K562 (cell line): ENCODE measurements around the gene PRICKLE2. TPM values are rescaled to one million over a fixed set of nuclear protein-coding genes. Genes with fewer than 3 reads are reported as not detected.

Source experiments
- ATAC-seq: fragments of 200-7000 bp; cut with Tn5 transposase; 3 replicates; pipeline ENCODE4 v1.9.1; 2020; ENCODE audit warnings: moderate library complexity
- BruUV-seq: library from RNA; stranded (reverse); fragments of 400-500 nt; replicated peaks from 2 replicates; lab custom pipeline; 2021; lab: Mats Ljungman, UMichigan
- CTCF ChIA-PET: fragments of 300-600 bp; formaldehyde crosslinking; extraction: SDS; loops from one replicate; lab custom pipeline; 2021; ENCODE audit warnings: low intra/inter-chr PET ratio; lab: Yijun Ruan, JAX
- POLR2A ChIA-PET: fragments of 300-600, 350-650 bp; sonication (Branson Sonifier 250); formaldehyde crosslinking; extraction: SDS; loops from one replicate; lab custom pipeline; 2021; ENCODE audit warnings: antibody characterized with exemption, inconsistent platforms; lab: Yijun Ruan, JAX
- DNase-seq, 4 experiments: peaks; one replicate each; pipeline versions ENCODE4 v3.0.0 to v3.0.0-alpha.2; 2011 to 2018; ENCODE audit warnings: low spot score in 3 of 4, mixed read lengths in 3 of 4; ENCODE audit errors: extremely low read depth in 1 of 4
- FAIRE-seq: peaks from 2 replicates; lab custom pipeline; 2011; peaks lifted over from hg19 to GRCh38; lab: Jason Lieb, UNC
- H2AFZ ChIP-seq: 2 replicates; pipeline ENCODE4 v1.6.0; 2011; ENCODE audit warnings: low read depth, low read length, control low read depth, inconsistent platforms
- H3K27ac ChIP-seq: fragments of 200-600 bp; 3 replicates; pipeline ENCODE4 v1.8.0; 2011; ENCODE audit warnings: low read depth, mild to moderate bottlenecking, control low read depth, inconsistent platforms, low read length, moderate library complexity, mixed read lengths; ENCODE audit errors: extremely low read depth
- H3K27me3 ChIP-seq, 2 experiments: fragments of 300-600 bp in 1 of 2; 2 replicates in 1 of 2; 3 replicates in 1 of 2; pipeline versions ENCODE4 v1.6.0 to v1.8.0; 2011; ENCODE audit warnings: inconsistent platforms in 2 of 2, low read length in 2 of 2, mild to moderate bottlenecking in 1 of 2, mixed read lengths in 1 of 2, moderate library complexity in 1 of 2; ENCODE audit not compliant: control insufficient read depth in 2 of 2, insufficient read depth in 2 of 2
- H3K36me3 ChIP-seq: fragments of 300-600 bp; 3 replicates; pipeline ENCODE4 v1.8.0; 2011; ENCODE audit warnings: mild to moderate bottlenecking, low read length, inconsistent platforms; ENCODE audit not compliant: control insufficient read depth, insufficient read depth
- H3K4me1 ChIP-seq, 2 experiments: fragments of 200-600 bp in 1 of 2; replicated peaks in 1 of 2; 2 replicates in 1 of 2; 3 replicates in 1 of 2; pipeline versions ENCODE4 v1.5.1 to v1.8.0; 2011; ENCODE audit warnings: inconsistent platforms in 2 of 2, low read length in 2 of 2, mild to moderate bottlenecking in 1 of 2, mixed read lengths in 1 of 2, moderate library complexity in 1 of 2; ENCODE audit not compliant: control insufficient read depth in 2 of 2, insufficient read depth in 2 of 2
- H3K4me2 ChIP-seq: 2 replicates; pipeline ENCODE4 v1.6.1; 2011; ENCODE audit warnings: low read length, control low read depth, inconsistent platforms, mixed read lengths; ENCODE audit not compliant: insufficient read depth
- H3K4me3 ChIP-seq: fragments of 200-600 bp; sonication (generic), shearing (Covaris generic); 2 replicates; pipeline ENCODE4 v1.5.1; 2016; ENCODE audit warnings: control low read depth, inconsistent platforms
- H3K79me2 ChIP-seq: fragments of 200-600 bp; 3 replicates; pipeline ENCODE4 v1.8.0; 2011; ENCODE audit warnings: low read length, inconsistent platforms; ENCODE audit not compliant: control insufficient read depth, insufficient read depth
- H3K9ac ChIP-seq, 2 experiments: 2 replicates each; pipeline versions ENCODE4 v1.6.0 to v1.6.1; 2011; ENCODE audit warnings: low read depth in 2 of 2, low read length in 2 of 2, control low read depth in 1 of 2, inconsistent platforms in 1 of 2, mild to moderate bottlenecking in 1 of 2, mixed read lengths in 1 of 2; ENCODE audit not compliant: insufficient read depth in 1 of 2
- H3K9me1 ChIP-seq: one replicate; pipeline ENCODE4 v1.6.0; 2011; ENCODE audit warnings: inconsistent platforms, mild to moderate bottlenecking, low read length, moderate library complexity; ENCODE audit not compliant: control insufficient read depth, insufficient read depth
- H3K9me3 ChIP-seq: replicated peaks from 2 replicates; pipeline ENCODE4 v1.5.1; 2011; ENCODE audit warnings: low read depth, low read length, inconsistent platforms; ENCODE audit not compliant: control insufficient read depth, insufficient read depth
- H4K20me1 ChIP-seq: replicated peaks from 2 replicates; pipeline ENCODE4 v1.6.1; 2011; ENCODE audit warnings: low read length, inconsistent platforms, mixed read lengths; ENCODE audit not compliant: control insufficient read depth, insufficient read depth
- NR3C1 ChIP-seq: sonication (generic); formaldehyde crosslinking; IDR thresholded peaks from 2 replicates; pipeline ENCODE4 v1.8.1; 2022; ENCODE audit warnings: missing genetic modification reagents
- WGBS: fragments of 100-300 bp; shearing (Covaris generic); methylation state at CpG from one replicate; pipeline ENCODE4 v1.1.6; 2016; ENCODE audit warnings: low coverage, mixed read lengths; ENCODE audit not compliant: insufficient coverage; ENCODE audit errors: missing lambda C conversion rate; 5-methylcytosine and 5-hydroxymethylcytosine counted together
- in situ Hi-C: fragments of 300-500 bp; cut with MboI; formaldehyde crosslinking; loops from 4 replicates; pipeline ENCODE4 v1.15.0; 2018; ENCODE audit warnings: inconsistent platforms, mixed read lengths
- intact Hi-C: fragments of 100-400 bp; cut with micrococcal nuclease; formaldehyde crosslinking; loops from 2 replicates; pipeline ENCODE4 v1.14.2; 2022
- polyA plus RNA-seq, 8 experiments: library from polyadenylated mRNA; depleted of rRNA in 4 of 8; stranded (reverse) in 5 of 8; unstranded in 3 of 8; fragments of >200 nt; fragmentation: Nextera tagmentation in 2 of 8; fragmentation: Illumina TruSeq in 1 of 8; extraction: Ambion mirVana in 2 of 8; extraction: Trizol in 1 of 8; gene quantifications; 2 replicates each; pipeline versions ENCODE4 v1.2.1 to v1.2.3, GENCODE V29; 2011 to 2014; ENCODE audit warnings: inconsistent platforms in 1 of 8, missing spikeins in 1 of 8
- total RNA-seq, 7 experiments: library from RNA; depleted of rRNA in 6 of 7; stranded (reverse); fragments of >200 nt in 6 of 7; fragmentation: Illumina TruSeq in 2 of 7; extraction: Trizol in 2 of 7; gene quantifications; 2 replicates each; pipeline versions ENCODE4 v1.2.1 to v1.2.3, GENCODE V29; 2011 to 2021; ENCODE audit warnings: low replicate concordance in 1 of 7
- TF ChIP-seq, protein P1 (sequence below), 3 experiments: fragments of 200-800 bp in 1 of 3; fragments of 250-450 bp in 1 of 3; fragments of 450-650 bp in 1 of 3; sonication (Bioruptor Pico) in 1 of 3; sonication (Bioruptor generic) in 1 of 3; formaldehyde crosslinking in 1 of 3; IDR thresholded peaks; 2 replicates each; pipeline versions ENCODE4 v1.6.1 to v1.8.0; 2016 to 2022; ENCODE audit warnings: mild to moderate bottlenecking in 2 of 3, missing genetic modification characterization in 2 of 3, missing compliant biosample characterization in 1 of 3, moderate library complexity in 1 of 3

Gene PRICKLE2
- total and polyA plus RNA-seq, 9 of the 15 experiments (the other 6 are each of a cell fraction or from before 2014, with no cell fraction given) = 0.07 to 0.09 TPM; not detected in 7

DNA sequence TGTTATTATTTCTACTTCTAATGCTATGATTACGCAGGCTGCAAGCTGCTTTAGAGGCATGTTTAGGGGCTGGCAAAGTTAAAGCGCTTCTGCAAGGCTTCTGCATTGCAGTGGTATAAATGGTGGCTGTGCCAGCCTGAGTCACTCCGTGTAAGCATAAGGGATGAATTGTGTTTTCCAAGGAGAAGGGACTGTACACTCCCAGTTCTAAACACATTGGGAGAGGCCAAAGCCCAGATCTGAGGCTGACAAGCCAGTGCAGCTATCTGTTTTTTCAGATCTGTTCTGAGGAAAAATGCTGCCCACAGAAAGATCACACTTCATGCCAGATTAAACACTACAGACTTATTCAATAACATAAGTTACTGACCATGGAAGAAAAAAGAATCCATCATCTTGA, 83.8 kb downstream of the PRICKLE2 start:
- Histone ChIP-seq H3K27ac (no peak overlapping the region), H3K9me1 (no peaks in the 10 kb centered on the region), H3K36me3 (no peaks in the 10 kb centered on the region), H3K4me2 (no peak overlapping the region), H3K9me3 (no peaks in the 10 kb centered on the region), H3K4me1 (no peaks in the 10 kb centered on the region), H4K20me1 (no peaks in the 10 kb centered on the region), H2AFZ (no peak overlapping the region), H3K27me3 (no peaks in the 10 kb centered on the region), H3K9ac (no peak overlapping the region), H3K4me3 (no peak overlapping the region), H3K79me2 (no peaks in the 10 kb centered on the region)
- ChIA-PET POLR2A (no interaction called here), CTCF (no interaction called here)
- DNase-seq (no peak), ATAC-seq (no peak), FAIRE-seq (no peak)
- WGBS = 0% methylated on average over 3 of the region's 3 CpGs
- intact Hi-C loops = no loop called here
- TF ChIP-seq, protein P1, sequence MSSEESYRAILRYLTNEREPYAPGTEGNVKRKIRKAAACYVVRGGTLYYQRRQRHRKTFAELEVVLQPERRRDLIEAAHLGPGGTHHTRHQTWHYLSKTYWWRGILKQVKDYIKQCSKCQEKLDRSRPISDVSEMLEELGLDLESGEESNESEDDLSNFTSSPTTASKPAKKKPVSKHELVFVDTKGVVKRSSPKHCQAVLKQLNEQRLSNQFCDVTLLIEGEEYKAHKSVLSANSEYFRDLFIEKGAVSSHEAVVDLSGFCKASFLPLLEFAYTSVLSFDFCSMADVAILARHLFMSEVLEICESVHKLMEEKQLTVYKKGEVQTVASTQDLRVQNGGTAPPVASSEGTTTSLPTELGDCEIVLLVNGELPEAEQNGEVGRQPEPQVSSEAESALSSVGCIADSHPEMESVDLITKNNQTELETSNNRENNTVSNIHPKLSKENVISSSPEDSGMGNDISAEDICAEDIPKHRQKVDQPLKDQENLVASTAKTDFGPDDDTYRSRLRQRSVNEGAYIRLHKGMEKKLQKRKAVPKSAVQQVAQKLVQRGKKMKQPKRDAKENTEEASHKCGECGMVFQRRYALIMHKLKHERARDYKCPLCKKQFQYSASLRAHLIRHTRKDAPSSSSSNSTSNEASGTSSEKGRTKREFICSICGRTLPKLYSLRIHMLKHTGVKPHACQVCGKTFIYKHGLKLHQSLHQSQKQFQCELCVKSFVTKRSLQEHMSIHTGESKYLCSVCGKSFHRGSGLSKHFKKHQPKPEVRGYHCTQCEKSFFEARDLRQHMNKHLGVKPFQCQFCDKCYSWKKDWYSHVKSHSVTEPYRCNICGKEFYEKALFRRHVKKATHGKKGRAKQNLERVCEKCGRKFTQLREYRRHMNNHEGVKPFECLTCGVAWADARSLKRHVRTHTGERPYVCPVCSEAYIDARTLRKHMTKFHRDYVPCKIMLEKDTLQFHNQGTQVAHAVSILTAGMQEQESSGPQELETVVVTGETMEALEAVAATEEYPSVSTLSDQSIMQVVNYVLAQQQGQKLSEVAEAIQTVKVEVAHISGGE (CRISPR knock-in tag; IDR thresholded peaks at IDR 0.05) = peak in 1 of 3 experiments; percentile 31; a peak in 1 of 6 replicates
- no peak for TF ChIP-seq NR3C1 (CRISPR knock-in tag)
- in situ Hi-C loops = no loop called here
- BruUV-seq = no TSS peak
